GM20000 (cell line): ENCODE data around the gene C15orf62.

Experiments used
- DNase-seq: peaks from one replicate; pipeline ENCODE4 v3.0.0; 2012; ENCODE audit warnings: low spot score
- CTCF ChIP-seq: IDR thresholded peaks from 2 replicates; pipeline ENCODE4 v1.5.1; 2012; ENCODE audit warnings: mild to moderate bottlenecking, control low read depth; ENCODE audit errors: extremely low read depth, missing control alignments

C15orf62 gene

GRCh38 chr15:40766194-40766815 is 3.5 kb upstream of the C15orf62 start:
- no peak for DNase-seq
- TF ChIP-seq CTCF: no peak

- TF ChIP-seq CTCF: no peak
- no peak for DNase-seq
Observed at GRCh38 chr15:40766906-40767837, 2.6 kb upstream of the C15orf62 start.

- no peak for DNase-seq
- TF ChIP-seq CTCF: no peak
Observed at GRCh38 chr15:40767838-40768500, 1.8 kb upstream of the C15orf62 start.

- DNase-seq: peak; percentile 45
- TF ChIP-seq CTCF: no peak
Observed at GRCh38 chr15:40768521-40769273, 1.1 kb upstream of the C15orf62 start.

GRCh38 chr15:40770147-40770721 is 454 bp downstream of the C15orf62 start:
- TF ChIP-seq CTCF: no peak
- peak; percentile 45 for DNase-seq

DNA sequence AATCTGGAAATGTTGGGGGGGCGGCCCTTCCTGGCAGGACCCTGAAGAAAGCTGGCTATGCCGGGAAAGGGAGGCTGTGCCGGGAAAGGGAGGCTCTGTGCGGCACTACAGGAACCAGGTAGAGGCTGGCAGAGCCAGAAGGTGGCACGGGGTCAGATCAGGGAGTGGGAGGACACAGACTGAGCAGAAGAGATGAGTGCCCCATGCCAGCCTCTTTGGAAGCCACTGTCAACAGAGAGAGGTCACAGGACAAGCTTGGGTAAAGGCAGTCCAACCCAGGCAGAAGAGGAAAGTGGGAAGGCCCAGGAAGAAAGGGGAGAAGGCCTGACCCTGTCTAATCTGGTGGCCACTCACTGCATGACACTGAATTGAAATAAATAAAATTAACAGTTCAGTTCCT is 1.5 kb downstream of the C15orf62 start:
- no peak for TF ChIP-seq CTCF
- no peak for DNase-seq
